CD8-positive, alpha-beta memory T cell (primary cell): ENCODE measurements around the gene DIDO1. TPM values are rescaled to one million over a fixed set of nuclear protein-coding genes. Genes with fewer than 3 reads are reported as not detected.
"Not testable (repeated sequence)": the region's sequence is repeated elsewhere in the genome, so short reads cannot be mapped to it uniquely, and the experiment has no call there.

ENCODE experiments used
- CTCF ChIA-PET: fragments of 350-600 bp; sonication (Branson Sonifier 250); formaldehyde crosslinking; loops from one replicate; lab custom pipeline; 2021; ENCODE audit warnings: antibody characterized with exemption; lab: Charles Lee
- POLR2A ChIA-PET: fragments of 350-600 bp; sonication (Branson Sonifier 250); formaldehyde crosslinking; loops from one replicate; lab custom pipeline; 2021; ENCODE audit warnings: antibody characterized with exemption; lab: Charles Lee
- DNase-seq, 5 donors: peaks; one replicate each; pipeline versions ENCODE4 v3.0.0 to v3.0.0-alpha.2; 2020 to 2022; ENCODE audit warnings: mixed read lengths in 1 of 5
- H3K27ac ChIP-seq: one replicate; pipeline ENCODE4 v1.7.0; 2013; ENCODE audit warnings: low read depth, mild to moderate bottlenecking, low read length, moderate library complexity
- H3K27me3 ChIP-seq: 2 replicates; pipeline ENCODE4 v1.7.0; 2013; ENCODE audit warnings: low read length, mild to moderate bottlenecking; ENCODE audit not compliant: insufficient read depth, poor library complexity, severe bottlenecking
- H3K36me3 ChIP-seq: 2 replicates; pipeline ENCODE4 v1.7.0; 2013; ENCODE audit warnings: mild to moderate bottlenecking, low read length, moderate library complexity; ENCODE audit not compliant: insufficient read depth
- H3K4me1 ChIP-seq: 2 replicates; pipeline ENCODE4 v1.7.0; 2013; ENCODE audit warnings: mild to moderate bottlenecking, low read length, moderate library complexity; ENCODE audit not compliant: insufficient read depth
- H3K4me3 ChIP-seq: 2 replicates; pipeline ENCODE4 v1.7.0; 2013; ENCODE audit warnings: mild to moderate bottlenecking, low read length
- H3K9me3 ChIP-seq: 2 replicates; pipeline ENCODE4 v1.7.0; 2013; ENCODE audit warnings: mild to moderate bottlenecking, low read length
- H3K27ac Mint-ChIP-seq, 8 donors: one replicate each; pipeline ENCODE4 v1.8.0; 2020 to 2021; ENCODE audit warnings: mixed read lengths in 8 of 8, mild to moderate bottlenecking in 6 of 8, inconsistent platforms in 3 of 8, moderate library complexity in 3 of 8
- H3K27me3 Mint-ChIP-seq, 2 donors: one replicate each; pipeline ENCODE4 v1.8.0; 2020 to 2021; ENCODE audit warnings: mixed read lengths in 2 of 2, mild to moderate bottlenecking in 1 of 2, moderate library complexity in 1 of 2
- H3K36me3 Mint-ChIP-seq, 3 donors: one replicate each; pipeline ENCODE4 v1.8.0; 2020 to 2021; ENCODE audit warnings: mixed read lengths in 3 of 3, inconsistent platforms in 1 of 3, mild to moderate bottlenecking in 1 of 3
- H3K4me1 Mint-ChIP-seq, 3 donors: one replicate each; pipeline ENCODE4 v1.8.0; 2020 to 2021; ENCODE audit warnings: mixed read lengths in 3 of 3, inconsistent platforms in 1 of 3, mild to moderate bottlenecking in 1 of 3
- H3K4me3 Mint-ChIP-seq, 7 donors: one replicate each; pipeline ENCODE4 v1.8.0; 2020 to 2021; ENCODE audit warnings: mixed read lengths in 7 of 7, mild to moderate bottlenecking in 6 of 7, moderate library complexity in 4 of 7, inconsistent platforms in 2 of 7
- H3K9me3 Mint-ChIP-seq, 5 donors: one replicate each; pipeline ENCODE4 v1.8.0; 2020 to 2022; ENCODE audit warnings: mixed read lengths in 5 of 5, mild to moderate bottlenecking in 3 of 5, moderate library complexity in 2 of 5, inconsistent platforms in 1 of 5
- polyA plus RNA-seq: library from polyadenylated mRNA; unstranded; fragments of 300-500 nt; fragmentation: Illumina TruSeq; gene quantifications from one replicate; pipeline ENCODE4 v1.2.3, GENCODE V29; 2021
- total RNA-seq, 2 experiments: library from RNA; stranded (reverse); gene quantifications; one replicate each; pipeline ENCODE4 v1.2.3, GENCODE V29; 2021

Gene DIDO1
- total and polyA plus RNA-seq, 3 experiments from 2014 or later: 39.0 to 57.3 (median 55.3) TPM

GRCh38 chr20:62875419-62876361 is 50.6 kb downstream of the DIDO1 start:
- CTCF ChIA-PET: interaction anchor here (1.1 to 2.5 kb wide), 2 partner anchors 13 to 37 kb away, joined by 3 to 9 read pairs; partner anchors contain the start of gene TCFL5
- Mint-ChIP-seq H3K27ac (peak overlapping the region in 3 of 8 donors; percentile 29 to 52 (median 42)), H3K4me1 (peaks cover 13 to 22% (median 17%) of the 10 kb centered on the region in 3 donors), H3K9me3 (no peaks in the 10 kb centered on the region), H3K4me3 (no peak overlapping the region), H3K36me3 (peaks cover 0 to 9% (median 0%) of the 10 kb centered on the region in 3 donors), H3K27me3 (peaks cover 0 to 4% of the 10 kb centered on the region in 2 donors)
- POLR2A ChIA-PET: interaction anchor here (0.6 kb wide), 1 partner anchor 9 kb away, joined by 3 read pairs; no protein-coding TSS in a partner anchor
- H3K4me3 ChIP-seq: no peak overlapping the region
- H3K36me3 ChIP-seq: no peaks in the 10 kb centered on the region
- no peaks in the 10 kb centered on the region for H3K27me3 ChIP-seq
- peak in 1 of 5 donors; percentile 31 for DNase-seq
- H3K4me1 ChIP-seq: peaks cover 5% of the 10 kb centered on the region
- H3K27ac ChIP-seq: peak overlapping the region; percentile 58
- H3K9me3 ChIP-seq: no peaks in the 10 kb centered on the region

GRCh38 chr20:62874964-62875344 is 51.4 kb downstream of the DIDO1 start:
- ChIA-PET POLR2A (no interaction called here), CTCF (interaction anchor here (0.7 to 2.5 kb wide), 4 partner anchors 12 to 134 kb away, joined by 3 to 9 read pairs (median 3); partner anchors contain the start of gene TCFL5)
- Histone ChIP-seq H3K9me3 (no peaks in the 10 kb centered on the region), H3K4me3 (no peak overlapping the region), H3K36me3 (no peaks in the 10 kb centered on the region), H3K4me1 (peaks cover 5% of the 10 kb centered on the region), H3K27ac (peak overlapping the region; percentile 64), H3K27me3 (no peaks in the 10 kb centered on the region)
- H3K9me3 Mint-ChIP-seq: no peaks in the 10 kb centered on the region
- peaks cover 0 to 4% of the 10 kb centered on the region in 2 donors for H3K27me3 Mint-ChIP-seq
- no peak for DNase-seq
- peak overlapping the region in 1 of 8 donors; percentile 81 for H3K27ac Mint-ChIP-seq
- H3K4me3 Mint-ChIP-seq: peak overlapping the region in 1 of 7 donors; percentile 47
- H3K36me3 Mint-ChIP-seq: peaks cover 0 to 6% (median 0%) of the 10 kb centered on the region in 3 donors
- peaks cover 13 to 22% (median 17%) of the 10 kb centered on the region in 3 donors for H3K4me1 Mint-ChIP-seq

- peak in 1 of 5 donors; percentile 23 for DNase-seq
Observed at GRCh38 chr20:62873681-62874031, 52.6 kb downstream of the DIDO1 start.

GRCh38 chr20:62873280-62873679 is 53.0 kb downstream of the DIDO1 start:
- peak overlapping the region in 1 of 7 donors; percentile 56 for H3K4me3 Mint-ChIP-seq
- peak overlapping the region in 3 of 8 donors; percentile 35 to 91 (median 68) for H3K27ac Mint-ChIP-seq
- peaks cover 13 to 22% (median 17%) of the 10 kb centered on the region in 3 donors for H3K4me1 Mint-ChIP-seq
- no peak for DNase-seq
- ChIA-PET POLR2A (no interaction called here), CTCF (interaction anchor here (1.1 to 1.9 kb wide), 2 partner anchors 81 to 136 kb away, joined by 4 to 5 read pairs; no protein-coding TSS in a partner anchor)
- no peak overlapping the region for H3K4me3 ChIP-seq
- H3K27me3 ChIP-seq: no peaks in the 10 kb centered on the region
- peaks cover 0 to 2% (median 0%) of the 10 kb centered on the region in 3 donors for H3K36me3 Mint-ChIP-seq
- H3K36me3 ChIP-seq: no peaks in the 10 kb centered on the region
- H3K4me1 ChIP-seq: peaks cover 5% of the 10 kb centered on the region
- no peak overlapping the region for H3K27ac ChIP-seq
- H3K9me3 ChIP-seq: no peaks in the 10 kb centered on the region
- H3K9me3 Mint-ChIP-seq: no peaks in the 10 kb centered on the region
- H3K27me3 Mint-ChIP-seq: peaks cover 0 to 4% of the 10 kb centered on the region in 2 donors

More at GRCh38 chr20:62873681-62874031, 52.6 kb downstream of the DIDO1 start:
- H3K36me3 ChIP-seq, H3K27me3 ChIP-seq, POLR2A ChIA-PET, H3K4me3 ChIP-seq, H3K27me3 Mint-ChIP-seq, H3K27ac ChIP-seq, H3K9me3 Mint-ChIP-seq, H3K9me3 ChIP-seq, H3K36me3 Mint-ChIP-seq, H3K4me1 ChIP-seq: not testable (repeated sequence)
- Mint-ChIP-seq H3K4me3 (peak overlapping the region in 2 of 7 donors; percentile 54 to 56), H3K4me1 (peaks cover 13 to 22% (median 17%) of the 10 kb centered on the region in 3 donors), H3K27ac (peak overlapping the region in 3 of 8 donors; percentile 7 to 91 (median 68))
- CTCF ChIA-PET: interaction anchor here (1.1 to 2.5 kb wide), 3 partner anchors 11 to 135 kb away, joined by 4 to 9 read pairs (median 5); partner anchors contain the start of gene TCFL5

GRCh38 chr20:62872862-62873261 is 53.4 kb downstream of the DIDO1 start:
- Histone ChIP-seq H3K4me1 (peaks cover 5% of the 10 kb centered on the region), H3K9me3 (no peaks in the 10 kb centered on the region), H3K27ac (no peak overlapping the region), H3K4me3 (no peak overlapping the region), H3K36me3 (no peaks in the 10 kb centered on the region), H3K27me3 (no peaks in the 10 kb centered on the region)
- no peak overlapping the region for H3K4me3 Mint-ChIP-seq
- POLR2A ChIA-PET: no interaction called here
- H3K36me3 Mint-ChIP-seq: no peaks in the 10 kb centered on the region
- peaks cover 13 to 22% (median 17%) of the 10 kb centered on the region in 3 donors for H3K4me1 Mint-ChIP-seq
- CTCF ChIA-PET: interaction anchor here (1.1 to 1.9 kb wide), 2 partner anchors 81 to 136 kb away, joined by 4 to 5 read pairs; no protein-coding TSS in a partner anchor
- H3K27ac Mint-ChIP-seq: peak overlapping the region in 1 of 8 donors; percentile 57
- no peak for DNase-seq
- H3K9me3 Mint-ChIP-seq: no peaks in the 10 kb centered on the region
- H3K27me3 Mint-ChIP-seq: peaks cover 0 to 4% of the 10 kb centered on the region in 2 donors

GRCh38 chr20:62872184-62872847 is 54.0 kb downstream of the DIDO1 start:
- H3K36me3 ChIP-seq: no peaks in the 10 kb centered on the region
- POLR2A ChIA-PET: no interaction called here
- no peaks in the 10 kb centered on the region for H3K36me3 Mint-ChIP-seq

GRCh38 chr20:62864207-62864606 is 62.1 kb downstream of the DIDO1 start:
- Histone ChIP-seq H3K36me3 (no peaks in the 10 kb centered on the region), H3K4me1 (peaks cover 8% of the 10 kb centered on the region), H3K27me3 (no peaks in the 10 kb centered on the region), H3K4me3 (no peak overlapping the region), H3K9me3 (no peaks in the 10 kb centered on the region), H3K27ac (no peak overlapping the region)
- no peak for DNase-seq
- ChIA-PET POLR2A (no interaction called here), CTCF (no interaction called here)
- peaks cover 0 to 2% (median 0%) of the 10 kb centered on the region in 5 donors for H3K9me3 Mint-ChIP-seq
- peak overlapping the region in 1 of 7 donors; percentile 24 for H3K4me3 Mint-ChIP-seq
- H3K27ac Mint-ChIP-seq: peak overlapping the region in 1 of 8 donors; percentile 24
- H3K27me3 Mint-ChIP-seq: peaks cover 0 to 2% of the 10 kb centered on the region in 2 donors
- no peaks in the 10 kb centered on the region for H3K36me3 Mint-ChIP-seq
- peaks cover 12 to 15% (median 13%) of the 10 kb centered on the region in 3 donors for H3K4me1 Mint-ChIP-seq

More at GRCh38 chr20:62872184-62872847, 54.0 kb downstream of the DIDO1 start:
- Mint-ChIP-seq H3K4me3 (no peak overlapping the region), H3K9me3 (no peaks in the 10 kb centered on the region), H3K27me3 (peaks cover 0 to 4% of the 10 kb centered on the region in 2 donors), H3K4me1 (peaks cover 13 to 22% (median 17%) of the 10 kb centered on the region in 3 donors), H3K27ac (no peak overlapping the region)
- CTCF ChIA-PET: interaction anchor here (1.0 to 1.9 kb wide), 2 partner anchors 82 kb away, joined by 4 to 5 read pairs; no protein-coding TSS in a partner anchor
- Histone ChIP-seq H3K4me1 (peaks cover 5% of the 10 kb centered on the region), H3K27ac (no peak overlapping the region), H3K9me3 (no peaks in the 10 kb centered on the region), H3K27me3 (no peaks in the 10 kb centered on the region), H3K4me3 (no peak overlapping the region)
- DNase-seq: no peak
